GM12878 (cell line): ENCODE measurements around the gene CCDC91. TPM values are rescaled to one million over a fixed set of nuclear protein-coding genes. Genes with fewer than 3 reads are reported as not detected.

Source experiments
- ATAC-seq: fragments of 200-7000 bp; cut with Tn5 transposase; 3 replicates; pipeline ENCODE4 v1.9.1; 2020; ENCODE audit warnings: mild to moderate bottlenecking, moderate library complexity
- BruUV-seq: library from RNA; stranded (reverse); fragments of 400-500 nt; replicated peaks from 2 replicates; lab custom pipeline; 2021; lab: Mats Ljungman, UMichigan
- CTCF ChIA-PET: fragments of 300-600 bp; sonication (Branson Sonifier 250); formaldehyde crosslinking; extraction: SDS; loops from one replicate; lab custom pipeline; 2021; ENCODE audit warnings: inconsistent platforms; lab: Yijun Ruan, JAX
- POLR2A ChIA-PET: fragments of 350-600 bp; formaldehyde crosslinking; extraction: SDS; loops from one replicate; lab custom pipeline; 2021; ENCODE audit warnings: inconsistent platforms; lab: Charles Lee
- RAD21 ChIA-PET: fragments of 300-600 bp; sonication (Branson Sonifier 250); formaldehyde crosslinking; loops from one replicate; lab custom pipeline; 2023; ENCODE audit warnings: antibody characterized with exemption; ENCODE audit not compliant: unreplicated experiment; lab: Charles Lee
- SMC1A ChIA-PET: fragments of 300-600 bp; sonication (Branson Sonifier 250); formaldehyde crosslinking; loops from one replicate; lab custom pipeline; 2023; ENCODE audit not compliant: unreplicated experiment, uncharacterized antibody; lab: Charles Lee
- DNase-seq: peaks from one replicate; pipeline ENCODE4 v3.0.0-alpha.2; 2011; ENCODE audit warnings: low read depth, low spot score
- FAIRE-seq: peaks from 3 replicates; lab custom pipeline; 2011; peaks lifted over from hg19 to GRCh38; lab: Jason Lieb, UNC
- H2AFZ ChIP-seq: 2 replicates; pipeline ENCODE4 v1.6.0; 2011; ENCODE audit warnings: low read depth, low read length, control low read depth; ENCODE audit not compliant: control insufficient read depth
- H3K27ac ChIP-seq: 2 replicates; pipeline ENCODE4 v1.5.1; 2011; ENCODE audit warnings: control low read depth; ENCODE audit not compliant: control insufficient read depth, insufficient read depth
- H3K27me3 ChIP-seq, 2 experiments: replicated peaks in 1 of 2; 2 replicates each; pipeline versions ENCODE4 v1.6.0 to v1.6.1; 2011; ENCODE audit warnings: low read length in 1 of 2; ENCODE audit not compliant: control insufficient read depth in 2 of 2, insufficient read depth in 2 of 2
- H3K36me3 ChIP-seq, 2 experiments: 2 replicates each; pipeline ENCODE4 v1.5.1; 2011; ENCODE audit warnings: low read length in 1 of 2; ENCODE audit not compliant: control insufficient read depth in 2 of 2, insufficient read depth in 2 of 2
- H3K4me1 ChIP-seq: 2 replicates; pipeline ENCODE4 v1.6.1; 2011; ENCODE audit warnings: mild to moderate bottlenecking, low read length, moderate library complexity, mixed read lengths; ENCODE audit not compliant: control insufficient read depth, insufficient read depth
- H3K4me2 ChIP-seq: 2 replicates; pipeline ENCODE4 v1.6.0; 2011; ENCODE audit warnings: control low read depth; ENCODE audit not compliant: control insufficient read depth, insufficient read depth
- H3K4me3 ChIP-seq: fragments of 200-600 bp; sonication (generic); 2 replicates; pipeline ENCODE4 v1.5.1; 2016
- H3K79me2 ChIP-seq: 2 replicates; pipeline ENCODE4 v1.6.0; 2011; ENCODE audit warnings: low read length; ENCODE audit not compliant: control insufficient read depth, insufficient read depth
- H3K9ac ChIP-seq: 2 replicates; pipeline ENCODE4 v1.8.0; 2011; ENCODE audit warnings: low read length, control low read depth, mixed read lengths; ENCODE audit not compliant: control insufficient read depth, insufficient read depth
- H3K9me3 ChIP-seq: replicated peaks from 3 replicates; pipeline ENCODE4 v1.5.1; 2011; ENCODE audit warnings: mild to moderate bottlenecking, low read length; ENCODE audit not compliant: control insufficient read depth, insufficient read depth
- H4K20me1 ChIP-seq: 2 replicates; pipeline ENCODE4 v1.6.0; 2011; ENCODE audit not compliant: control insufficient read depth, insufficient read depth
- ATF2 ChIP-seq: IDR thresholded peaks from 2 replicates; pipeline ENCODE4 v1.6.1; 2012; ENCODE audit warnings: low read length, inconsistent platforms
- BCL3 ChIP-seq: IDR thresholded peaks from 2 replicates; pipeline ENCODE4 v1.6.1; 2011; ENCODE audit warnings: borderline replicate concordance, low read depth, mild to moderate bottlenecking, moderate library complexity, low read length; ENCODE audit not compliant: insufficient read depth, poor library complexity, severe bottlenecking
- CBX5 ChIP-seq: sonication (generic); IDR thresholded peaks from 2 replicates; pipeline ENCODE4 v1.6.1; 2016; ENCODE audit warnings: low read depth, moderate library complexity, mild to moderate bottlenecking, inconsistent platforms
- KAT2A ChIP-seq: conservative IDR thresholded peaks from 2 replicates; pipeline ENCODE4 v1.6.1; 2011; ENCODE audit warnings: low read depth, low read length; ENCODE audit not compliant: control insufficient read depth
- MTA2 ChIP-seq: fragments of 450-650 bp; IDR thresholded peaks from 2 replicates; pipeline ENCODE4 v1.6.1; 2016; ENCODE audit warnings: low read depth, mild to moderate bottlenecking, moderate library complexity
- MXI1 ChIP-seq: fragments of 150-350 bp; IDR thresholded peaks from 2 replicates; pipeline ENCODE4 v1.6.1; 2011; ENCODE audit warnings: low read depth, mild to moderate bottlenecking, inconsistent platforms, low read length, improper control_type of control experiment
- NR2C2 ChIP-seq: IDR thresholded peaks from 2 replicates; pipeline ENCODE4 v1.6.1; 2011; ENCODE audit warnings: borderline replicate concordance, low read depth; ENCODE audit not compliant: control insufficient read depth, insufficient read length
- NR2F1 ChIP-seq: fragments of 450-650 bp; conservative IDR thresholded peaks from 2 replicates; pipeline ENCODE4 v1.6.1; 2017; ENCODE audit warnings: mild to moderate bottlenecking
- POU2F2 ChIP-seq: IDR thresholded peaks from 3 replicates; pipeline ENCODE4 v1.6.1; 2011; ENCODE audit warnings: low read depth, mild to moderate bottlenecking, low read length, borderline replicate concordance
- RAD21 ChIP-seq: IDR thresholded peaks from 2 replicates; pipeline ENCODE4 v1.6.1; 2011; ENCODE audit warnings: mild to moderate bottlenecking, low read depth, low read length, moderate library complexity; ENCODE audit not compliant: insufficient read depth
- RAD51 ChIP-seq: fragments of 450-650 bp; IDR thresholded peaks from 2 replicates; pipeline ENCODE4 v1.6.1; 2016; ENCODE audit warnings: moderate library complexity, mild to moderate bottlenecking, inconsistent platforms
- RCOR1 ChIP-seq: conservative IDR thresholded peaks from 2 replicates; pipeline ENCODE4 v1.6.1; 2012; ENCODE audit warnings: low read depth, low read length, improper control_type of control experiment
- SMAD1 ChIP-seq: fragments of 450-650 bp; IDR thresholded peaks from 2 replicates; pipeline ENCODE4 v1.6.1; 2018; ENCODE audit warnings: mild to moderate bottlenecking, low read depth; ENCODE audit not compliant: partially characterized antibody
- TCF12 ChIP-seq: IDR thresholded peaks from 2 replicates; pipeline ENCODE4 v1.6.1; 2011; ENCODE audit warnings: low read depth, mild to moderate bottlenecking, low read length
- ZNF217 ChIP-seq: fragments of 450-650 bp; IDR thresholded peaks from 2 replicates; pipeline ENCODE4 v1.6.1; 2017; ENCODE audit warnings: antibody characterized with exemption, mild to moderate bottlenecking
- ZNF274 ChIP-seq: IDR thresholded peaks from one replicate; pipeline ENCODE4 v1.8.0; 2011; ENCODE audit not compliant: insufficient read length, insufficient read depth
- ZNF687 ChIP-seq: fragments of 450-650 bp; IDR thresholded peaks from 2 replicates; pipeline ENCODE4 v1.6.1; 2017; ENCODE audit warnings: mild to moderate bottlenecking, moderate library complexity
- WGBS: methylation state at CpG from one replicate; pipeline ENCODE4 v1.1.6; 2016; ENCODE audit warnings: low lambda C conversion rate; ENCODE audit not compliant: insufficient replicate concordance, insufficient coverage; ENCODE audit errors: missing lambda C conversion rate; 5-methylcytosine and 5-hydroxymethylcytosine counted together
- in situ Hi-C: fragments of 300-500 bp; cut with MboI; formaldehyde crosslinking; loops from 9 replicates; pipeline ENCODE4 v1.14.3; 2018; ENCODE audit warnings: mixed read lengths
- intact Hi-C: fragments of 100-400 bp; cut with micrococcal nuclease; formaldehyde crosslinking; loops from one replicate; pipeline ENCODE4 v1.14.2; 2022; ENCODE audit not compliant: unreplicated experiment
- polyA plus RNA-seq, 11 experiments: library from polyadenylated mRNA; depleted of rRNA in 4 of 11; unstranded in 6 of 11; stranded (reverse) in 5 of 11; fragments of >200 nt; fragmentation: Nextera tagmentation in 4 of 11; fragmentation: Illumina TruSeq in 1 of 11; extraction: Ambion mirVana in 4 of 11; extraction: Trizol in 1 of 11; gene quantifications; 1 replicate in 1 of 11; 2 replicates in 10 of 11; pipeline versions ENCODE4 v1.2.1 to v1.2.3, GENCODE V29; 2011 to 2016; ENCODE audit warnings: inconsistent platforms in 2 of 11, missing spikeins in 2 of 11, low read depth in 1 of 11
- total RNA-seq, 4 experiments: library from RNA; depleted of rRNA in 3 of 4; stranded (reverse); fragments of >200 nt in 3 of 4; fragmentation: Illumina TruSeq in 1 of 4; extraction: Trizol in 1 of 4; gene quantifications; 2 replicates each; pipeline versions ENCODE4 v1.2.1 to v1.2.3, GENCODE V29; 2013 to 2021

Gene CCDC91
- total and polyA plus RNA-seq, 10 of the 15 experiments (the other 5 are each of a cell fraction or from before 2014, with no cell fraction given), result 6.1 to 24.9 (median 16.5) TPM

GRCh38 chr12:28507867-28508266 is 317.6 kb downstream of the CCDC91 start (continued):
- TF ChIP-seq ZNF687, result no peak

- ATAC-seq (no peak), DNase-seq (no peak), FAIRE-seq (no peak)
- WGBS, result 94% methylated on average over 6 of the region's 6 CpGs
- no TSS peak for BruUV-seq
- Histone ChIP-seq H3K4me2 (no peak overlapping the region), H4K20me1 (no peaks in the 10 kb centered on the region), H3K9me3 (no peaks in the 10 kb centered on the region), H2AFZ (no peak overlapping the region), H3K79me2 (no peaks in the 10 kb centered on the region), H3K27me3 (no peaks in the 10 kb centered on the region), H3K4me1 (no peaks in the 10 kb centered on the region), H3K36me3 (no peaks in the 10 kb centered on the region), H3K9ac (no peak overlapping the region), H3K27ac (no peak overlapping the region), H3K4me3 (no peak overlapping the region)
- in situ Hi-C loops (no loop called here), intact Hi-C loops (no loop called here)
- ChIA-PET CTCF (no interaction called here), POLR2A (no interaction called here), RAD21 (no interaction called here), SMC1A (no interaction called here)
- TF ChIP-seq BCL3 (no peak), RAD51 (no peak), KAT2A (no peak), MTA2 (no peak), RAD21 (no peak), ZNF274 (no peak), CBX5 (no peak), NR2F1 (no peak), TCF12 (no peak), ZNF217 (no peak), SMAD1 (no peak), NR2C2 (no peak), POU2F2 (no peak), MXI1 (no peak), RCOR1 (no peak), ATF2 (no peak)
These were observed 322.1 kb downstream of the CCDC91 start for GRCh38 chr12:28512406-28512805.
